HL-60 (cell line): ENCODE results near the gene HSBP1.

Source experiments
- DNase-seq, 2 experiments: peaks; one replicate each; pipeline ENCODE4 v3.0.0-alpha.2; 2010 to 2020; ENCODE audit warnings: low read depth in 1 of 2, low spot score in 1 of 2
- H3K27ac ChIP-seq: fragments of 250-450 bp; sonication (Bioruptor Pico); replicated peaks from 2 replicates; pipeline ENCODE4 v1.5.1; 2020; ENCODE audit warnings: mild to moderate bottlenecking, moderate library complexity
- H3K27me3 ChIP-seq: fragments of 250-450 bp; sonication (Bioruptor Pico); 2 replicates; pipeline ENCODE4 v1.5.1; 2021; ENCODE audit warnings: mild to moderate bottlenecking, moderate library complexity; ENCODE audit not compliant: insufficient read depth, poor library complexity, severe bottlenecking
- H3K4me3 ChIP-seq: replicated peaks from 2 replicates; pipeline ENCODE4 v1.5.1; 2011; ENCODE audit warnings: mild to moderate bottlenecking, control low read depth, low read length; ENCODE audit not compliant: insufficient read depth
- GABPA ChIP-seq: IDR thresholded peaks from 2 replicates; pipeline ENCODE4 v1.6.1; 2012; ENCODE audit warnings: low read depth
- POLR2AphosphoS5 ChIP-seq: IDR thresholded peaks from 2 replicates; pipeline ENCODE4 v1.6.1; 2012; ENCODE audit warnings: low read depth
- REST ChIP-seq: IDR thresholded peaks from 2 replicates; pipeline ENCODE4 v1.6.1; 2012; ENCODE audit warnings: low read depth; ENCODE audit not compliant: insufficient replicate concordance
- SPI1 ChIP-seq: IDR thresholded peaks from 2 replicates; pipeline ENCODE4 v1.6.1; 2012; ENCODE audit warnings: low read depth, mild to moderate bottlenecking, borderline replicate concordance
- TF ChIP-seq, protein P1 (sequence below): IDR thresholded peaks from one replicate; pipeline ENCODE4 v1.5.1; 2011; ENCODE audit warnings: low read length, control low read depth, inconsistent platforms; ENCODE audit not compliant: insufficient read depth

The HSBP1 gene

DNA sequence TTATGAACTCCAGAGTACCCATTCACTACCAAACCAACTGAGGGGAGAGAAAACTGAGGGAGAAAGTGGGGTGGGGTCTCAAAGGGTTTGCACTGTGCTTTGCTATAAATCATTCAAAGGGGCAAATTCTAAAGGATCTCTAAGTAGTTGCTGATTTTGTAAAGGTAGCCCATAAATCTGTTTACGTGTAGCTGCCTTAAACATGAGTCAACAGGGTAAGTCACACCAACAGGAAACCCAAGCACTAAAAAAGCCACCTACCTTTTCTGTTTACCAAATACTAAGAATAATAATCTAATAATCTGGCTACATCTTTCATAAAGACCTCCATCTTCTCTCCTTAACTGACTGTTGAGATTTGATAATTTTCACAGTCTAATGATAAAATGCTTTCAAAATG lies 8.4 kb upstream of the HSBP1 start:
- no peak overlapping the region for H3K27ac ChIP-seq
- no peak for TF ChIP-seq SPI1
- TF ChIP-seq, protein P1, sequence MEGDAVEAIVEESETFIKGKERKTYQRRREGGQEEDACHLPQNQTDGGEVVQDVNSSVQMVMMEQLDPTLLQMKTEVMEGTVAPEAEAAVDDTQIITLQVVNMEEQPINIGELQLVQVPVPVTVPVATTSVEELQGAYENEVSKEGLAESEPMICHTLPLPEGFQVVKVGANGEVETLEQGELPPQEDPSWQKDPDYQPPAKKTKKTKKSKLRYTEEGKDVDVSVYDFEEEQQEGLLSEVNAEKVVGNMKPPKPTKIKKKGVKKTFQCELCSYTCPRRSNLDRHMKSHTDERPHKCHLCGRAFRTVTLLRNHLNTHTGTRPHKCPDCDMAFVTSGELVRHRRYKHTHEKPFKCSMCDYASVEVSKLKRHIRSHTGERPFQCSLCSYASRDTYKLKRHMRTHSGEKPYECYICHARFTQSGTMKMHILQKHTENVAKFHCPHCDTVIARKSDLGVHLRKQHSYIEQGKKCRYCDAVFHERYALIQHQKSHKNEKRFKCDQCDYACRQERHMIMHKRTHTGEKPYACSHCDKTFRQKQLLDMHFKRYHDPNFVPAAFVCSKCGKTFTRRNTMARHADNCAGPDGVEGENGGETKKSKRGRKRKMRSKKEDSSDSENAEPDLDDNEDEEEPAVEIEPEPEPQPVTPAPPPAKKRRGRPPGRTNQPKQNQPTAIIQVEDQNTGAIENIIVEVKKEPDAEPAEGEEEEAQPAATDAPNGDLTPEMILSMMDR: no peak
- no peak for TF ChIP-seq POLR2AphosphoS5
- TF ChIP-seq REST: no peak
- no peak for TF ChIP-seq GABPA

GRCh38 chr16:83802135-83802534 lies 5.6 kb upstream of the HSBP1 start:
- no peak for DNase-seq
- no peaks in the 10 kb centered on the region for H3K27me3 ChIP-seq
- no peak for TF ChIP-seq POLR2AphosphoS5
- TF ChIP-seq SPI1: no peak
- TF ChIP-seq GABPA: no peak
- TF ChIP-seq, protein P1: no peak
- no peak for TF ChIP-seq REST
- H3K27ac ChIP-seq: no peak overlapping the region
- no peak overlapping the region for H3K4me3 ChIP-seq

More for the DNA sequence above, 8.4 kb upstream of the HSBP1 start:
- no peak for DNase-seq
- no peak overlapping the region for H3K4me3 ChIP-seq
- H3K27me3 ChIP-seq: no peaks in the 10 kb centered on the region

- H3K4me3 ChIP-seq: no peak overlapping the region
- H3K27me3 ChIP-seq: no peaks in the 10 kb centered on the region
- TF ChIP-seq SPI1 (no peak), GABPA (no peak), REST (no peak), POLR2AphosphoS5 (no peak)
- TF ChIP-seq, protein P1: no peak
- no peak for DNase-seq
- H3K27ac ChIP-seq: no peak overlapping the region
Measured at GRCh38 chr16:83802554-83803205, 5.1 kb upstream of the HSBP1 start.
